Neural cell (in vitro differentiated cells): ENCODE results near the gene KLHL22. TPM values are rescaled to one million over a fixed set of nuclear protein-coding genes. Genes with fewer than 3 reads are reported as not detected.
"Not testable (repeated sequence)": the region's sequence is repeated elsewhere in the genome, so short reads cannot be mapped to it uniquely, and the experiment has no call there.

ENCODE experiments used
- H2AFZ ChIP-seq: fragments of 200-600, 300-800 bp; sonication (generic), shearing (Covaris generic); 2 replicates; pipeline ENCODE4 v1.6.0; 2014; ENCODE audit warnings: low read depth, mild to moderate bottlenecking, antibody characterized with exemption, low read length, moderate library complexity
- H3F3A ChIP-seq: fragments of 200-600 bp; shearing (Covaris generic); 2 replicates; pipeline ENCODE4 v1.6.1; 2016; ENCODE audit warnings: mild to moderate bottlenecking, moderate library complexity, mixed read lengths, antibody characterized with exemption, low read length; ENCODE audit not compliant: insufficient read depth, poor library complexity, severe bottlenecking
- H3K27ac ChIP-seq: fragments of 200-600, 300-800 bp; sonication (generic), shearing (Covaris generic); 2 replicates; pipeline ENCODE4 v1.5.1; 2014; ENCODE audit warnings: mild to moderate bottlenecking, low read length, moderate library complexity
- H3K27me3 ChIP-seq: fragments of 300-800, 200-600 bp; sonication (generic), shearing (Covaris generic); 2 replicates; pipeline ENCODE4 v1.6.0; 2014; ENCODE audit warnings: mild to moderate bottlenecking, low read depth, low read length, moderate library complexity; ENCODE audit not compliant: insufficient read depth
- H3K36me3 ChIP-seq: fragments of 300-800, 200-600 bp; sonication (generic), shearing (Covaris generic); 2 replicates; pipeline ENCODE4 v1.5.1; 2014; ENCODE audit warnings: mild to moderate bottlenecking, antibody characterized with exemption, low read length, moderate library complexity; ENCODE audit not compliant: insufficient read depth
- H3K4me2 ChIP-seq: fragments of 300-800, 200-600 bp; sonication (generic), shearing (Covaris generic); 2 replicates; pipeline ENCODE4 v1.6.0; 2014; ENCODE audit warnings: mild to moderate bottlenecking, low read length
- H3K4me3 ChIP-seq: fragments of 300-800, 200-600 bp; sonication (generic), shearing (Covaris generic); 2 replicates; pipeline ENCODE4 v1.5.1; 2014; ENCODE audit warnings: mild to moderate bottlenecking, low read length, moderate library complexity
- H3K79me2 ChIP-seq: fragments of 200-600 bp; shearing (Covaris generic); replicated peaks from 2 replicates; pipeline ENCODE4 v1.6.0; 2014; ENCODE audit warnings: mild to moderate bottlenecking, low read length, moderate library complexity; ENCODE audit not compliant: insufficient read depth
- H3K9ac ChIP-seq: fragments of 300-800, 200-600 bp; sonication (generic), shearing (Covaris generic); 2 replicates; pipeline ENCODE4 v1.6.1; 2016; ENCODE audit warnings: mild to moderate bottlenecking, low read length, mixed read lengths
- H3K9me2 ChIP-seq: fragments of 200-600 bp; shearing (Covaris generic); 2 replicates; pipeline ENCODE4 v1.6.1; 2016; ENCODE audit warnings: mild to moderate bottlenecking, low read length, mixed read lengths; ENCODE audit not compliant: insufficient read depth
- H3K9me3 ChIP-seq: fragments of 200-600, 300-800 bp; sonication (generic), shearing (Covaris generic); 2 replicates; pipeline ENCODE4 v1.6.1; 2016; ENCODE audit warnings: mild to moderate bottlenecking, mixed run types, low read length, moderate library complexity, mixed read lengths
- H4K20me1 ChIP-seq: fragments of 200-600 bp; shearing (Covaris generic); 2 replicates; pipeline ENCODE4 v1.6.1; 2016; ENCODE audit warnings: mild to moderate bottlenecking, mixed run types; ENCODE audit not compliant: insufficient read depth
- EZH2 ChIP-seq: fragments of 200-600, 300-800 bp; shearing (Covaris generic), sonication (generic); IDR thresholded peaks from 2 replicates; pipeline ENCODE4 v1.6.1; 2014; ENCODE audit warnings: antibody characterized with exemption, low read length, borderline replicate concordance, mild to moderate bottlenecking; ENCODE audit not compliant: insufficient read depth, poor library complexity, severe bottlenecking
- MXI1 ChIP-seq: fragments of 450-650 bp; conservative IDR thresholded peaks from 2 replicates; pipeline ENCODE4 v1.6.1; 2014; ENCODE audit warnings: antibody characterized with exemption, mild to moderate bottlenecking; ENCODE audit not compliant: poor library complexity, severe bottlenecking
- POLR2AphosphoS5 ChIP-seq: IDR thresholded peaks from 2 replicates; pipeline ENCODE4 v1.6.1; 2012
- RAD21 ChIP-seq: fragments of 450-650 bp; conservative IDR thresholded peaks from 2 replicates; pipeline ENCODE4 v1.6.1; 2014; ENCODE audit warnings: antibody characterized with exemption, mild to moderate bottlenecking, moderate library complexity
- REST ChIP-seq: IDR thresholded peaks from 2 replicates; pipeline ENCODE4 v1.6.1; 2012; ENCODE audit warnings: borderline replicate concordance
- SMC3 ChIP-seq: fragments of 450-650 bp; conservative IDR thresholded peaks from 2 replicates; pipeline ENCODE4 v1.6.1; 2014; ENCODE audit warnings: antibody characterized with exemption, mild to moderate bottlenecking, moderate library complexity; ENCODE audit not compliant: poor library complexity
- TAF1 ChIP-seq: IDR thresholded peaks from 2 replicates; pipeline ENCODE4 v1.6.1; 2012; ENCODE audit warnings: low read depth
- polyA plus RNA-seq: library from polyadenylated mRNA; depleted of rRNA; stranded (reverse); fragments of >200 nt; gene quantifications from 2 replicates; pipeline ENCODE4 v1.2.3, GENCODE V29; 2014
- TF ChIP-seq, protein P1 (sequence below): fragments of 450-650 bp; IDR thresholded peaks from 2 replicates; pipeline ENCODE4 v1.5.1; 2014; ENCODE audit warnings: antibody characterized with exemption, mild to moderate bottlenecking, moderate library complexity; ENCODE audit not compliant: poor library complexity, severe bottlenecking

The KLHL22 gene
- polyA plus RNA-seq, 1 donor from 2014 or later = 59.5 TPM

- Histone ChIP-seq H3K4me3 (no peak overlapping the region), H3K36me3 (no peaks in the 10 kb centered on the region), H3K27me3 (no peaks in the 10 kb centered on the region), H3F3A (no peaks in the 10 kb centered on the region), H3K9ac (no peak overlapping the region), H4K20me1 (no peaks in the 10 kb centered on the region), H2AFZ (no peak overlapping the region), H3K27ac (no peak overlapping the region), H3K4me2 (no peak overlapping the region), H3K79me2 (no peaks in the 10 kb centered on the region), H3K9me3 (no peaks in the 10 kb centered on the region), H3K9me2 (no peaks in the 10 kb centered on the region)
- no peak for TF ChIP-seq SMC3
- TF ChIP-seq MXI1 = no peak
- TF ChIP-seq TAF1 = no peak
- TF ChIP-seq, protein P1, sequence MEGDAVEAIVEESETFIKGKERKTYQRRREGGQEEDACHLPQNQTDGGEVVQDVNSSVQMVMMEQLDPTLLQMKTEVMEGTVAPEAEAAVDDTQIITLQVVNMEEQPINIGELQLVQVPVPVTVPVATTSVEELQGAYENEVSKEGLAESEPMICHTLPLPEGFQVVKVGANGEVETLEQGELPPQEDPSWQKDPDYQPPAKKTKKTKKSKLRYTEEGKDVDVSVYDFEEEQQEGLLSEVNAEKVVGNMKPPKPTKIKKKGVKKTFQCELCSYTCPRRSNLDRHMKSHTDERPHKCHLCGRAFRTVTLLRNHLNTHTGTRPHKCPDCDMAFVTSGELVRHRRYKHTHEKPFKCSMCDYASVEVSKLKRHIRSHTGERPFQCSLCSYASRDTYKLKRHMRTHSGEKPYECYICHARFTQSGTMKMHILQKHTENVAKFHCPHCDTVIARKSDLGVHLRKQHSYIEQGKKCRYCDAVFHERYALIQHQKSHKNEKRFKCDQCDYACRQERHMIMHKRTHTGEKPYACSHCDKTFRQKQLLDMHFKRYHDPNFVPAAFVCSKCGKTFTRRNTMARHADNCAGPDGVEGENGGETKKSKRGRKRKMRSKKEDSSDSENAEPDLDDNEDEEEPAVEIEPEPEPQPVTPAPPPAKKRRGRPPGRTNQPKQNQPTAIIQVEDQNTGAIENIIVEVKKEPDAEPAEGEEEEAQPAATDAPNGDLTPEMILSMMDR = no peak
These were observed 82.2 kb downstream of the KLHL22 start for GRCh38 chr22:20413217-20414058.

DNA sequence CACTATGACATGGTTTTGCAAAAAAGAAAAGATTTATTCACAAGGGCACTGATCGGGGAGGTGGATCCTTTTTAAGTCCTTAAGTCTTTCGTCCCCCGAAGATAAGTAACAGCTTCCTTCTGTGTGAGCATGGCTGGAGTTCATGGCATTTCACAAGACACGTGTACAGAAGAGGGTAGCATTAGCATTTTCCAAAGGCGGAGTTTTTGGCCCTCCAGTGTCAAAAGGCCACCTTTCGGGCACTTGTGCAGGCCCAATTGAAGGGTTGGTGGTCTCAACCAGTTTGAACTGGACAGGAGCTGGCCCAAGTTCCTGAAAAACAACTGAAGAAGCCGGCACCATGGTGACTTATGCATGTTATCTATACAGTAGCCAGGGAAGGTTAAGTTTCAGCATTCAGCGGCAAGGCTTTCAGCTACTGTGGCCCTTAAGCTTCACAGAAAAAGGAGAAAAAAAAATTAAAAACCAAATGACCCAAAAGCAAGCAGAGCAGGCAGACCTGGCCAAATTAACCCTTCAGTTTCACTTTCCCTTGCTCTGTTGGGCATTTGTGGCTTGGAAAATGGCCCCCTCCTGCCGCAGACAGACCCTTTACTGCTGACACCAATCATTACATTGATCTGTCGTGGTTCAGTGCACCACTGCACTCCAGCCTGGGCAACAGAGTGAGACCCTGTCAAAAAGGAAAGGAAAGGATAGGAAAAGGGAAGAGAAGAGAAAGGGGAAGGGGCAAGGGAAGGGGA is 83.0 kb downstream of the KLHL22 start:
- Histone ChIP-seq H2AFZ (no peak overlapping the region), H3K9me3 (no peaks in the 10 kb centered on the region), H3K9me2 (no peaks in the 10 kb centered on the region), H3K36me3 (no peaks in the 10 kb centered on the region), H3K27me3 (no peaks in the 10 kb centered on the region), H3K4me2 (no peak overlapping the region), H3F3A (no peaks in the 10 kb centered on the region), H4K20me1 (no peaks in the 10 kb centered on the region), H3K9ac (no peak overlapping the region), H3K4me3 (no peak overlapping the region), H3K27ac (no peak overlapping the region), H3K79me2 (no peaks in the 10 kb centered on the region)
- TF ChIP-seq POLR2AphosphoS5 (no peak), RAD21 (no peak), SMC3 (no peak), MXI1 (no peak), REST (no peak), EZH2 (no peak), TAF1 (no peak)
- TF ChIP-seq, protein P1 = no peak

- H3K27ac ChIP-seq, H3K9me3 ChIP-seq, H3K9ac ChIP-seq, H2AFZ ChIP-seq, H3K9me2 ChIP-seq, H3K27me3 ChIP-seq, H4K20me1 ChIP-seq, H3K79me2 ChIP-seq, H3K4me2 ChIP-seq, H3K4me3 ChIP-seq, H3F3A ChIP-seq, H3K36me3 ChIP-seq: not testable (repeated sequence)
These were observed 86.2 kb downstream of the KLHL22 start for GRCh38 chr22:20409385-20409784.
